CD4-positive, CD25-positive, alpha-beta regulatory T cell (primary cell): ENCODE results near the gene TNNI3. TPM values are rescaled to one million over a fixed set of nuclear protein-coding genes. Genes with fewer than 3 reads are reported as not detected.
"Not testable (repeated sequence)": the region's sequence is repeated elsewhere in the genome, so short reads cannot be mapped to it uniquely, and the experiment has no call there.

Experiments
- ATAC-seq, 2 donors: fragments of 150-1000 bp; cut with Tn5 transposase; one replicate each; pipeline ENCODE4 v1.10.0; 2021; ENCODE audit warnings: low read depth in 2 of 2, moderate number of reproducible peaks in 2 of 2, moderate library complexity in 1 of 2
- DNase-seq, 3 donors: peaks; one replicate each; pipeline versions ENCODE4 v3.0.0 to v3.0.0-alpha.2; 2012 to 2022; ENCODE audit warnings: mixed read lengths in 1 of 3
- H3K27ac ChIP-seq: one replicate; pipeline ENCODE4 v1.7.0; 2013; ENCODE audit warnings: mild to moderate bottlenecking, low read length; ENCODE audit not compliant: insufficient read depth, poor library complexity, severe bottlenecking
- H3K27me3 ChIP-seq: one replicate; pipeline ENCODE4 v1.7.0; 2013; ENCODE audit warnings: low read length; ENCODE audit not compliant: control insufficient read depth, insufficient read depth
- H3K36me3 ChIP-seq: one replicate; pipeline ENCODE4 v1.7.0; 2013; ENCODE audit warnings: mild to moderate bottlenecking, low read length, moderate library complexity; ENCODE audit not compliant: control insufficient read depth, insufficient read depth
- H3K4me1 ChIP-seq: 2 replicates; pipeline ENCODE4 v1.7.0; 2013; ENCODE audit warnings: mild to moderate bottlenecking, low read length; ENCODE audit not compliant: insufficient read depth, control insufficient read depth, poor library complexity, severe bottlenecking
- H3K4me3 ChIP-seq: one replicate; pipeline ENCODE4 v1.7.0; 2013; ENCODE audit warnings: low read depth, mild to moderate bottlenecking, low read length, moderate library complexity
- H3K9me3 ChIP-seq, 2 experiments: 1 replicate in 1 of 2; 2 replicates in 1 of 2; pipeline ENCODE4 v1.7.0; 2013; ENCODE audit warnings: low read length in 2 of 2, mild to moderate bottlenecking in 1 of 2, moderate library complexity in 1 of 2; ENCODE audit not compliant: control insufficient read depth in 2 of 2
- H3K27ac Mint-ChIP-seq, 3 donors: one replicate each; pipeline ENCODE4 v1.8.0; 2020 to 2022; ENCODE audit warnings: mild to moderate bottlenecking in 3 of 3, mixed read lengths in 3 of 3, moderate library complexity in 2 of 3
- H3K27me3 Mint-ChIP-seq: one replicate; pipeline ENCODE4 v1.8.0; 2022; ENCODE audit warnings: mild to moderate bottlenecking, mixed read lengths
- H3K36me3 Mint-ChIP-seq: one replicate; pipeline ENCODE4 v1.8.0; 2020; ENCODE audit warnings: mixed read lengths
- H3K4me1 Mint-ChIP-seq, 4 donors: one replicate each; pipeline ENCODE4 v1.8.0; 2020 to 2022; ENCODE audit warnings: mixed read lengths in 4 of 4, mild to moderate bottlenecking in 1 of 4
- H3K4me3 Mint-ChIP-seq, 4 donors: one replicate each; pipeline ENCODE4 v1.8.0; 2020 to 2022; ENCODE audit warnings: mild to moderate bottlenecking in 4 of 4, mixed read lengths in 4 of 4, moderate library complexity in 3 of 4
- H3K9me3 Mint-ChIP-seq, 7 donors: one replicate each; pipeline ENCODE4 v1.8.0; 2020 to 2022; ENCODE audit warnings: mixed read lengths in 7 of 7, mild to moderate bottlenecking in 3 of 7, moderate library complexity in 2 of 7
- polyA plus RNA-seq, 4 donors: library from polyadenylated mRNA; unstranded; fragments of 300-500 nt; fragmentation: Illumina TruSeq; gene quantifications; one replicate each; pipeline ENCODE4 v1.2.3, GENCODE V29; 2021
- total RNA-seq: library from RNA; stranded (reverse); gene quantifications from one replicate; pipeline ENCODE4 v1.2.3, GENCODE V29; 2022

The TNNI3 gene
- total RNA-seq (not detected), polyA plus RNA-seq (not detected)

DNA sequence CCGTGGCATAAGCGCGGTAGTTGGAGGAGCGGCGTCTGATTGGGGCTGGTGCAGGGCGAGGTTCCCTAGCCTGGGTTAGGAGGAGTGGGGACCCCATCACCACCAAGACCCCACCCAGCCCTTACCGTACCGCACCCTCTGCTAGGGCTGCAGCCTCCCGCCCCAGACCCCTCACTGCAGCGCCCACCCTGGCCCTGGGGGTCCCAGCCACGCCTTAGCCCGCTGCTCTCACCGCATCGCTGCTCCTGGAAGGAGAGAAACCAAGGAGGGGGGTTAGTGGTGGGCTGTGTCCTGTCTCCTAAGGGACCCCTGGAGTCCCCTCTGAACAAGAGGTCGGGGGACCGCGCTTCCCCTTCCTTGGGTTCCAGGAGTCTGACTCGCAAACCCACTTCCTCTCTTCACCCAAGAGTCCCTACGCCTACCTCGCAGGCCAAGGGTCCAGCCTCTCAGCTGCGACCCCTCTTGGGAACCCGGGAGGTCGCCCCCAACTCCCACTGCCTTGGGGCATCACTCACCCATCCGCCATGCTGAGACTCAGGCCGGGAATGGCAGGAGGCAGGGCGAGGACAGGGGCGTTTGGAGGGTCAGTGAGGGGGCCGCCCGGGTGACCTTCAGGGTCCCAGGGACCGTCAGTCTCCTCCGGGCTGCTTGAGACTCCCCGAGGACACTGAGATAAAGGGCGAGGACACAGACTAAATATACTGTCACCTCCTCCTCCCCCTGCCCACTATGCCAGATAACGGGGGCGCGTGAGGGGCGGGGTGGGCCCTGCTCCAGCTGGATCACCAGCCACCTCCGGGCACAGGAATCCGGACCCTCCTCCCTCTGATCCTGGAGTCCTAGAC, at the start of gene TNNI3:
Gene TNNI3 (minus strand): TSS at position 669 of the 845 bp plus-strand sequence. CDS start 143 bp downstream, at position 526.
- Histone ChIP-seq H3K36me3 (no peaks in the 10 kb centered on the region), H3K9me3 (peaks cover 0 to 5% of the 10 kb centered on the region in 2 experiments), H3K4me1 (peaks cover 12% of the 10 kb centered on the region), H3K4me3 (no peak within 1 kb of the TSS), H3K27ac (no peak within 1 kb of the TSS), H3K27me3 (no peaks in the 10 kb centered on the region)
- H3K9me3 Mint-ChIP-seq: peaks cover 0 to 8% (median under 1%) of the 10 kb centered on the region in 7 donors
- H3K36me3 Mint-ChIP-seq: no peaks in the 10 kb centered on the region
- peaks cover 40% of the 10 kb centered on the region for H3K27me3 Mint-ChIP-seq
- H3K4me3 Mint-ChIP-seq: no peak within 1 kb of the TSS
- peaks cover 0 to 42% (median 12%) of the 10 kb centered on the region in 4 donors for H3K4me1 Mint-ChIP-seq
- DNase-seq (no peak), ATAC-seq (no peak)
- no peak within 1 kb of the TSS for H3K27ac Mint-ChIP-seq

DNA sequence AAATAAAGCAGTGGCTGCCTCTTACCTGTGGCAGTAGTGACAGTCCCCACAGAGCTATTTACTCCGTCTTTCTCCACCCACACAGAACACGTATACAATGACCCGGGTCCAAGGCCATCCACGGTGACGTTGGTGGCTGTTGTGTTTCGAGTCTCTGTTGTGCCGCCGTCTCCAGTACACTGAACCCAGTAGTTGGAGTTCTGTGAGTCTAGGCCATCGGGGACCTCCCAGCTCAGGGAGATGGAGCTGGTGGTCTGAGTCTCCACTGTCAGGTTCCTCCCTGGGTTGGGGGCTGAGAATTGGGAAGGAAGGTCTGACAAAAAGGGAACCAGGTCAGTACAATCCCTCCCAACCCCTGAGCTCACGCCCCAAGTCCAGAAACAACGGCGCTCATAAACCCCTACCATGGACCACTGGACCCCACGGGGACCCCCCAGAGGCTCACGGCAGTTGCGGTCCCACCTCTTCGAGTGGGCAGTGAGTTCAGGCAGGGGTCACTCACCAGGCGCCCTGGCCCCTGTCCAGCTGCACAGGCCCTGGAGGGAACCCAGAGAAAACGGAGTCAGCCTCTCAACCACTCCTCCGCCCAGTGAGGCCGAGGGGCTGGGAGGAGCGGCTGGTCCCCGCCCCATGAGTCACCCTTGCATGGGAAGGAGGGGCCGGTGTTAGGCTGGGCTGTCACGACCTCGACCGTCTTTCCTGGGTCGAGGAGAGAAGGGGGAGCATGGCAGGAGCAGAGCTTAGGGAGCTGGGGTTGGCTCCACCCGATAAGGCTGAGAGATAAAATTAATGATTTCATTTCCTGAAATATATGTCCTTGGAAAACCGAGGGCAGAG, 49.4 kb upstream of the TNNI3 start:
- Mint-ChIP-seq H3K9me3 (peaks cover 0 to 4% (median 0%) of the 10 kb centered on the region in 7 donors), H3K4me3 (no peak overlapping the region), H3K36me3 (no peaks in the 10 kb centered on the region), H3K4me1 (no peaks in the 10 kb centered on the region), H3K27ac (peak overlapping the region in 2 of 3 donors; percentile 58 to 66), H3K27me3 (peaks cover 43% of the 10 kb centered on the region)
- Histone ChIP-seq H3K27me3 (no peaks in the 10 kb centered on the region), H3K27ac (no peak overlapping the region), H3K4me3 (no peak overlapping the region), H3K4me1 (no peaks in the 10 kb centered on the region), H3K9me3 (no peaks in the 10 kb centered on the region), H3K36me3 (no peaks in the 10 kb centered on the region)
- ATAC-seq: peak in 1 of 2 donors; percentile 55
- peak in 1 of 3 donors; percentile 25 for DNase-seq

DNA sequence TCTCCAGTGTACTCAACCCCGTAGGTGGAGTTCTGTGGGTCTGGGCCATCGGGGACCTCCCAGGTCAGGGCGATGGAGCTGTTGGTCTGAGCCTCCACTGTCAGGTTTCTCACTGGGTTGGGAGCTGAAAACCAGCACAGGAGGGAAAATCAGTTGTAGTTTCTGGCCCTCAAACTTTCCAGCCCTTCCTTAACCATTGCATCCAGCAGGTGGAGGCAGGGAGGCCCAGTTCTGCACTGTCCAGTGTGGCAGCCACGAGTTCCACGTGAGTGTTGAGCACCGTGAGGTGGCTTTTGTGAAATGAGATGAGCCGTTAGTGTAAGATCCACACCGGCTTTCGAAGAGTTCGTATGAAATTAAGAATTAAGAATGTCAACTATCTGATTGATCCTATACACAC, 44.7 kb upstream of the TNNI3 start:
- not testable (repeated sequence) for H3K4me1 ChIP-seq, H3K27ac ChIP-seq, H3K36me3 ChIP-seq, H3K36me3 Mint-ChIP-seq, H3K4me3 Mint-ChIP-seq, H3K4me1 Mint-ChIP-seq, ATAC-seq, H3K9me3 Mint-ChIP-seq, H3K27ac Mint-ChIP-seq, H3K4me3 ChIP-seq, H3K9me3 ChIP-seq, H3K27me3 ChIP-seq, DNase-seq
- peaks cover 43% of the 10 kb centered on the region for H3K27me3 Mint-ChIP-seq

DNA sequence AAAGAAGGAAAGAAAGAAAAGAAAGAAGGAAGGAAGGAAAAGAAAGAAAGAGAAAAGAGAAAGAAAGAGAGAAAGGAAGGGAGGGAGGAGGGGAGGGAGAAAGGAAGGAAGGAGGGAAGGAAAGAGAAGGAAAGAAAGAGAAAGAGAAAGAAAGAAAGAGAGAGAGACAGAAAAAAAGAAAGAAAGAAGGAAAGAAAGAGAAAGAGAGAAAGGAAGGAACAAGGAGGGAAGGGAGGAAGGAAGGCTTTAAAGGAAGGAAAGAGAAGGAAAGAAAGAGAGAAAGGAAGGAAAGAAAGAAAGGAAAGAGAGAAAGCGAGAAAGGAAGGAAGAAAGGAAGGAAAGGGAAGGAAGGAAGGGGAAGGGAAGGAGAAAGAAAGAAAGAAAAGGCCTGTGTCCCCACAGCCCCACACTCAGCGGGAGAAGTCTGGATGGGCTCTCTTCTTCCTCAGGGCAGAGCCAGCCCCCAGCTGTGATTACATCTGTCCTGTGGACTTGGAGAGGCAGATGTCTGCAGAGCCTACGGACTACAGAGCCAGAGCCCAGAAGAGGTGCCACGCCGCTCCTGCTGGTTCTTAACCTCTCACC, 42.2 kb upstream of the TNNI3 start:
- no peaks in the 10 kb centered on the region for H3K4me1 ChIP-seq
- H3K27ac Mint-ChIP-seq: no peak overlapping the region

DNA sequence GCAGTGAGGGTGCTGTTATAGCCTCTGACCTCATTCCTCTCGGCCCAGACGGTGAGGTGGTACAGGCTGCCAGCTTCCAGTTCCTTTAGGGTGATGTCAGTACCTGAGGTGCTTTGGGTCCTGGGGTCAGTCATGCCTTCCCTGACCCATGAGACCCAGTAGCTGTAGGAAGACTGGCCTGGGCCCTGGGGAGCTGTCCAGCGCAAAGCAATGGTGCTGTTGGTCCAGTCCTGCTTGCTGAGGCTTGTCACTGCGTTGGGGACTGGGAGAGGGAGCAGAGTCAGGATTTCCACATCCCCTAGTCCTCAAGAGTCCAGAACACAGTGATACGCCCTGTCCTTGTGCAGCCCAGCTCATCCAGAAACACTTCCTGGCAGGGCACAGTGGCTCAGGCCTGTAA, 41.1 kb upstream of the TNNI3 start:
- no peaks in the 10 kb centered on the region for H3K9me3 Mint-ChIP-seq
- H3K9me3 ChIP-seq: no peaks in the 10 kb centered on the region
- ATAC-seq: no peak

More for the DNA sequence above, 42.2 kb upstream of the TNNI3 start:
- no peaks in the 10 kb centered on the region for H3K9me3 Mint-ChIP-seq
- H3K36me3 ChIP-seq: no peaks in the 10 kb centered on the region
- no peaks in the 10 kb centered on the region for H3K27me3 ChIP-seq
- H3K4me3 Mint-ChIP-seq: no peak overlapping the region
- H3K27ac ChIP-seq: no peak overlapping the region
- DNase-seq (no peak), ATAC-seq (no peak)
- H3K4me3 ChIP-seq: no peak overlapping the region
- H3K9me3 ChIP-seq: no peaks in the 10 kb centered on the region
- peaks cover 29% of the 10 kb centered on the region for H3K27me3 Mint-ChIP-seq
- no peaks in the 10 kb centered on the region for H3K36me3 Mint-ChIP-seq
- H3K4me1 Mint-ChIP-seq: no peaks in the 10 kb centered on the region

DNA sequence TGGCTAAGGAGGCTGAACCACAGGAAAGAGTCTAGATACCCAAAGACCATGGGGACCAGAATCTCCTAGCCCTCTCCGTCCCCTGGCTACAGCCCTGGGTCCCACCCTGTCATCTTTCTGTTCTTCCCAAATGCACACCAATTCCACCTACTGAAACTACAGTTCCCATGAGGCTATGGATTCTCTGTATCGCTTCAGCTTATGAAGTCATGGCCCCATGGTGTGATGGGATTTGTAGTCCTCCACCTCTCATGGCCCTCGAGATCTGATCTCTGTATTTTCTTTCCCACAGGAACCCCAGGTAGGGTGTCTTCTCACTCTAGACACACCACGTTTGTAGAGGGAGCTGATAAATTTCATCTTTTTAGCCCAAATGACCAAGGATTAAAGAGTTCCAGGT, 40.0 kb upstream of the TNNI3 start:
- peak in 1 of 3 donors; percentile 33 for DNase-seq
- no peaks in the 10 kb centered on the region for H3K9me3 ChIP-seq
- H3K4me1 Mint-ChIP-seq: no peaks in the 10 kb centered on the region
- no peaks in the 10 kb centered on the region for H3K27me3 ChIP-seq
- H3K27ac ChIP-seq: no peak overlapping the region
- H3K27ac Mint-ChIP-seq: no peak overlapping the region
- no peak overlapping the region for H3K4me3 ChIP-seq
- no peaks in the 10 kb centered on the region for H3K9me3 Mint-ChIP-seq
- no peaks in the 10 kb centered on the region for H3K36me3 Mint-ChIP-seq
- peaks cover 17% of the 10 kb centered on the region for H3K27me3 Mint-ChIP-seq
- no peak overlapping the region for H3K4me3 Mint-ChIP-seq
- no peaks in the 10 kb centered on the region for H3K36me3 ChIP-seq
- no peak for ATAC-seq
- H3K4me1 ChIP-seq: no peaks in the 10 kb centered on the region

More for the DNA sequence above, 41.1 kb upstream of the TNNI3 start:
- no peak overlapping the region for H3K27ac Mint-ChIP-seq
- no peak for DNase-seq
- no peaks in the 10 kb centered on the region for H3K4me1 Mint-ChIP-seq
- no peaks in the 10 kb centered on the region for H3K4me1 ChIP-seq
- H3K4me3 ChIP-seq: no peak overlapping the region
- no peaks in the 10 kb centered on the region for H3K36me3 ChIP-seq
- H3K27me3 ChIP-seq: no peaks in the 10 kb centered on the region
- no peaks in the 10 kb centered on the region for H3K36me3 Mint-ChIP-seq
- H3K4me3 Mint-ChIP-seq: no peak overlapping the region
- H3K27ac ChIP-seq: no peak overlapping the region
- peaks cover 27% of the 10 kb centered on the region for H3K27me3 Mint-ChIP-seq

DNA sequence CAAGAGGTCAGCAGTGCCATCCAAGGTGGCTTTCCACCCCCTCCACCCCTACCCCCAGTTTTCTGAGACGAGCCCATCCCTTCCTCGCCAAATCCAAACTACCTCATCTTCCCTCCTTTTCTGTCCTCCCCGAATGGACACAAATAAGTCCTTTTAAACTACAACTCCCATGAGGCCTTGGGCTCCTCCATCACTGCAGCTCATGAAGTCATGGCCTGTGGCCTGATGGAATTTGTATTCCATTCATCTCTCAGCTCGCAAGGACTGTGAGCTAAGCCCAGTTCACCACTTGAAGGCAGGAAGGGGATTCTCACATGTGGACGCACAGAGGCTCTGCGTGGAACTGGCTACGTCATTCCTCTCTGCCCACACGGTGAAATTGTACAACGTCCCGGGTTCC, 39.3 kb upstream of the TNNI3 start:
- H3K4me3 Mint-ChIP-seq: no peak overlapping the region
- Histone ChIP-seq H3K27me3 (no peaks in the 10 kb centered on the region), H3K4me3 (no peak overlapping the region), H3K4me1 (no peaks in the 10 kb centered on the region), H3K27ac (no peak overlapping the region), H3K9me3 (no peaks in the 10 kb centered on the region), H3K36me3 (no peaks in the 10 kb centered on the region)
- peaks cover 18% of the 10 kb centered on the region for H3K27me3 Mint-ChIP-seq
- no peaks in the 10 kb centered on the region for H3K4me1 Mint-ChIP-seq
- no peak overlapping the region for H3K27ac Mint-ChIP-seq
- DNase-seq: no peak
- ATAC-seq: no peak
- no peaks in the 10 kb centered on the region for H3K9me3 Mint-ChIP-seq
- H3K36me3 Mint-ChIP-seq: no peaks in the 10 kb centered on the region
